HTERT RPE-1 (cell line): Measurements from ENCODE around the gene ANAPC15.

Source experiments
- in situ Hi-C: fragments of 300-500 bp; cut with MboI; formaldehyde crosslinking; loops from 4 replicates; pipeline ENCODE4 v1.14.3; 2020; ENCODE audit warnings: low sequenced_read_pairs

Gene ANAPC15

DNA sequence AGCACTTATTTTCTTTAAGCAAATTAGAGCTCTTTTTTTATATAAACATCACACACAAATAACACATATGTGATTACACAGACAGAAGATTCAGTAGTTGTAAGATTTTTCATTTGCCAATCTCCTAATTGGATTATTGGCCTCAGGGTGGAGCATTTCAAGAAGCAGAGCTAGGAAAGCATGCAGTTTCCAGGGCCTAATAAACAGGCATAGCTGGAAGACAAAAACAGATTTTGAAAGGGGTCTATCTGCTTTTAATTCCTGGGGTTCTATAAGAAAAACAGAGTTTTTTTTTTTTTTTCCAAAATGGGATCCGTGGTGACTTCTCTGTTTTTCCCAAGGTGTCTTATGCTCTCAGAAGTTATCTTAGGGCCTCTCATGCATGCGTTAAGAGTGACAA is 15.4 kb upstream of the ANAPC15 start:
- in situ Hi-C loops = no loop called here

- in situ Hi-C loops = no loop called here
Observed at GRCh38 chr11:72125956-72126355, 13.5 kb upstream of the ANAPC15 start.

GRCh38 chr11:72124046-72124445 is 11.6 kb upstream of the ANAPC15 start:
- in situ Hi-C loops = no loop called here

- in situ Hi-C loops = no loop called here
Observed at GRCh38 chr11:72123117-72123653, 10.7 kb upstream of the ANAPC15 start.

GRCh38 chr11:72122607-72123006 is 10.1 kb upstream of the ANAPC15 start:
- in situ Hi-C loops = no loop called here

DNA sequence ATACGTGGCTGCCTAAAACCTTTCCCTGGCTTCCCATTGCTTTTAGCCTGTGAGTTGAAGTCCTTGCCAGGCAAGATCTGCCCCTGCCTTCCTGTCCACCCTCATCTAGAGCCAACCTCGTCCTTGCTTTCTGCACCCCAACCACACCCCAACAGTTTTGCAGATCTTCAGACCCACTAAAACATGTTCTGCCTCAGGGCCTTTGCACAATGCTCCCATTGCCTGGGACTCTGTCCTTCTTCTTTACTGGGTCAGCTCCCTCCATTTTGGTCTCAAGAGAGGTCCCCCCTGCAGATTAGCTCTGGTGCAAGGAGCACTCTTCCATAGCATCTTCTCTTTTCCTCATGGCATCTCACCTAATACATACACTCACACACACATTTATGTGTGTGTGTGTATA is 8.4 kb upstream of the ANAPC15 start:
- in situ Hi-C loops = no loop called here

DNA sequence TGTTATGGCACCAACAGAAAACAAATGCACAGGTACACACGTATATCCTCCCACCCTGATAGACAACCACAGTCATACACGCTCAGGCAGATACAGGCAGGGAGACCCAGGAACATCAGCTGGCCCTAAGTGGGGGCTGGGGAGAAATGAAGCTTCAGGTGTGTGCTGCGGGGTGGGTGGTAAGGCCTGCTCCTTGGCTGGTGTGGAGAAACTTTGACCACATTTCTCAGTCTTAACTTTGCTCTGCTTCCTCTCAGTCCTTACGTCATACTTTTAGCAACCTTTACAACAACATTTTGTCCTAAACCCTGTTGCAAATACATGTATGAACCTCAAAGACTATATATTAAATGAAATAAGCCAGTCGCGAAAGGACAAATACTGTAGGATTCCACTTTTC is 6.7 kb upstream of the ANAPC15 start:
- in situ Hi-C loops = no loop called here

DNA sequence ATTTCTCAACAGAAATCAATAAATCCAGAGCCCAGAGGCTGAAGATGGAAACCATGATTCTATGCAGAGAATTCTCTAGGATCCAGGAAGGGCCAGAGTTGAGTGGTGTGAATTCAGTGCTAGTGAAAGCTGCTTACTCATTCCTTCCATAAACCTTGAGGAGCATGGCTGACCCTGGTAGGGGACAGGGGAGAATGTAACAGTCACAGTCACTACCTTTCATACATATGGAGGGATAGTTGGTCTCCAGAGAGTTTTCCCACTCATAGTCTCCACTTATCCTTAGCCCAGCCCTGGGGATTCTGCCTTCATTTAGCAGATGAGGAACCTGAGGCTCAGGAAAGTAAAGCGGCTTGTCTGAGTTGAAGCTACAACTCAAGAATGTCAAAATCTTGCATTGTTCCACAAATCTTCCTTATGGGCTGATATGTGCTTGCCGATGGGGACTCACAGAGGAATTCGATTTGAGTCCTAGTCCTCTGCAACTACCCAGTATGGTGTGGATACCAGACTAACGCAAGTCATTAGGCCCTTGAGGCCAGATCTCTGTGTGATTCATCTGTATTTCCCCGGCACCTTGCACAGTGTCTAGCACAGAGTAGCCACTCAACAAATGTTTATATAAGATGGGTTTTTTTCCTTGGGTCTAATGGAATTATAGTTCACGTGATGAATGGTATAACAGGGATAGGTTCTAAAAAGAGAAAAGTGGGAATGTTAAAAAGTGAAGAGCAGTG is 3.7 kb upstream of the ANAPC15 start:
- in situ Hi-C loops = no loop called here

DNA sequence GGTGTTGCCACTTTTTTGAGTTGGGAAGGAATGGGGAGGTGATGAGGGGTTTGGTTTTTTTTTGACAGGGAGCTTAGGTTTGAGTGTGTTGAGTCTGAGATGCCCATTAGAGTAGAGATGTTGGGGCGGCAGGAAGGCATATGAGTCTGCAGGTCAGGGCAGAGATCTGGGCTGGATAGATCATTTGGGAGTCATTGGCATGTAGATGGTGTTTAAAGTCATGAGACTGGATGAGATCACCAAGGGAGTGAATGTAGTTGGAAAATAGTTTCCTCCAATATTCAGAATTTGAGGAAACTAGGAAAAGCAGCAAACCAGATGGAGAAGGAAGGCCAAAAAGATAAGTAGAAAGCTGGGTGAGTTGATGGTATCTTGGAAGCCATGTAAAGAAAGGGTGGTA is 2.1 kb upstream of the ANAPC15 start:
- in situ Hi-C loops = no loop called here

GRCh38 chr11:72112978-72113808 is 698 bp upstream of the ANAPC15 start:
- in situ Hi-C loops = no loop called here

DNA sequence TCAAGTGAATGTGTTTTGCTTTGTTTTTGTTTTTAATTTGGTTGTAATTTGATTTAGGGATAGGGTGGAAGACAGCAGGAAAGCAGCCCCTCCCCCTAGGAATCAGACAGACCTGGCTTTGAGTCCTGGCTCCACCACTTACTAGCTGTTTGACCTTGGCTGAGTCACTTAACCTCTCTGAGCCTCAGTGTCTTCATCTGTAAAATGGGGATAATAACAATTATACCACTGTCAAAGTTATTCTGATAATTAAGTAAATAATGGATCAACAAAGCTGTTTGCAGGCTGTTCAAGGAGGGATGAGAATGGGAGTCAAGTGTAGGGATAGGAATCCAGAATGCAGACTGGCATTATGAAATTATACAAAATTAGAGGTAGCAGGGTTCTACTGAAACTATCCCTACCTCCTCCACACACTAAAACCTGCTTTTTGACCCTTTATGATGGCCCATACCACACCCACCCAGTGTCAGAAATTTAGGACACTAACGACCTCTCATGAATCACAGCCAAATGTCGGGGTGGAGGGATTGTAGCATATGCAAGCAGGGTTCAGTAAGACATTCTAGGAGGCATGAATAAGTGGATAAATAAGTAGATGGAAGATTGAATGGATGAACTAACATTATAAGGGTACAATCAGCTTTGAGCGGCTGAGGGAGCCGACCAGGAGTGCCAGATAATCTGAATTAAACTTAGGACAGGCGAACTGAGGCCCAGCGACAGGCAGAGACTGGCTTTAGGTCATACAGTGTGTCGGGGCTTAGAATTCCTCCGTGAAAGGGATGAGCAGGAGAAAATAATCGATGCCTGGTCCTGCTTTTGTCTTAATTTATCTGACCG is 974 bp downstream of the ANAPC15 start:
- in situ Hi-C loops = no loop called here

DNA sequence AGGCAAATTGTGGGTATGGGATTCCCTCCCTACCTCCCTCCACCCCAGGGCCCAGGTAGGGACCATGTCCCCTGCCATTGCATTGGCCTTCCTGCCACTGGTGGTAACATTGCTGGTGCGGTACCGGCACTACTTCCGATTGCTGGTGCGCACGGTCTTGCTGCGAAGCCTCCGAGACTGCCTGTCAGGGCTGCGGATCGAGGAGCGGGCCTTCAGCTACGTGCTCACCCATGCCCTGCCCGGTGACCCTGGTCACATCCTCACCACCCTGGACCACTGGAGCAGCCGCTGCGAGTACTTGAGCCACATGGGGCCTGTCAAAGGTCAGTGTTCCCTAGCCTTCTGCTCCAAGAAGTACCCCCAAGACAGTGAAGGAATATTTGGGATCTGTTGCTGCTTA is 6.6 kb downstream of the ANAPC15 start, which contains the start of gene TOMT:
Gene TOMT (plus strand): TSS at position 37 of the 400 bp plus-strand sequence. CDS start 28 bp downstream, at position 65.
- in situ Hi-C loops = no loop called here

DNA sequence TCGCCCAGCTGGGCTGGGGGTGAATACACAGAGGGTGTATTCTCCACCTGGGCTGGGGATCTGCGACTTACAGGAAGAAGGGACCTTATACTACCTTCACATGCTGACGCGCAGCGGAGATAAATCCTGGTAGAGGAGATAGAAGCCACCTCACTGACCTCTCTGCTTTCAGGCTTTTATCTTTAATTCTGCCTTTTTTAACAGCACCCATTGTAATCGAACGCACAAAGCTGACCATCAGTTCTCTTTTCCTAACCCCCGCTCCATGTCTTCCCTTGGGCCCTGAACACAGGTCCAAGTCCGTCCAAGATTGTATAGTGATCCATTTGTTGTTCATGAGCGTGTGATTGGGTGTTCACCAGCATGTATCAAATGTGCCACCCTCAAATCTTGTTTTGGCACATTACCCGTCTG is 8.7 kb downstream of the ANAPC15 start:
- in situ Hi-C loops = no loop called here

GRCh38 chr11:72102946-72103753 is 9.3 kb downstream of the ANAPC15 start, which contains the start of gene LAMTOR1:
Gene LAMTOR1 (minus strand): TSS chr11:72103297. CDS start chr11:72103224, 73 bp downstream.
- in situ Hi-C loops = no loop called here

- in situ Hi-C loops = no loop called here
Observed at GRCh38 chr11:72102631-72102945, 9.9 kb downstream of the ANAPC15 start.

GRCh38 chr11:72102162-72102561 is 10.3 kb downstream of the ANAPC15 start:
- in situ Hi-C loops = no loop called here

DNA sequence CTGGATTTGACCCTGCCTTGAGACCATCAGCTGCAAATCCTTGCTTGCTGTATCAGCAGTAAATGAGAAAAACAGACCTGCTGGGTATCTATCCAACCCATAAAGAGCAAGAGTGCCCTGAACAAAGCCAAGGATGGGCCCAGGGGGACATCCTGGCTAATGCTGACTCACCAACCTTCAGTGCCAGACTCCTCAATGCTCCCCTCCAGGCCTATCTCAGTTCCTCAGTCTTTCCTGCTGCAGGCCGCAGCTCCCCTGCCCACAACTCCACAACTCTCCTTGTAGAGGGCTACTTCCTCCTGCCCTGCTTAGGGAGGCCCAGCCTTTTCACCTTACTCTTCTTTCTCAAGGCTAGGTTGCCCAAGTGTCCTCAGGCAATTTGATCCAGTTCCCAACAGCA is 12.0 kb downstream of the ANAPC15 start:
- in situ Hi-C loops = no loop called here

DNA sequence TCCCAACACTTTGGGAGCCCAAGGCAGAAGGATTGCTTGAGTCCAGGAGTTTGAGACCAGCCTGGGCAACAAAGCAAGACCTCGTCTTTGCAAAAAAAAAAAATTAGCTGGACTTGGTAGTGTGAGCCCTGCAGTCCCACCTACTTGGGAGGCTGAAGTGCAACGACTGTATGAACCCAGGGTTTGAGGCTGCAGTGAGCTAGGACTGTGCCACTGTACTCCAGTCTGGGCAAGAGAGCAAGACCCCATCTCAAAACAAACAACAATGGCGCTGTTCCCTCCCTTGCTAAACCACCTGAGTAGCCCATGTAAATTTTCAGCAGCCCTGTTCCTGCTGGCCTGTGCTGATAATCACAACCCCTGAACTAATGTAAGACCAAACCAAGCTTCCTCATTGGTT is 12.5 kb downstream of the ANAPC15 start:
- in situ Hi-C loops = no loop called here

- in situ Hi-C loops = no loop called here
Observed at GRCh38 chr11:72098741-72099140, 13.8 kb downstream of the ANAPC15 start.

DNA sequence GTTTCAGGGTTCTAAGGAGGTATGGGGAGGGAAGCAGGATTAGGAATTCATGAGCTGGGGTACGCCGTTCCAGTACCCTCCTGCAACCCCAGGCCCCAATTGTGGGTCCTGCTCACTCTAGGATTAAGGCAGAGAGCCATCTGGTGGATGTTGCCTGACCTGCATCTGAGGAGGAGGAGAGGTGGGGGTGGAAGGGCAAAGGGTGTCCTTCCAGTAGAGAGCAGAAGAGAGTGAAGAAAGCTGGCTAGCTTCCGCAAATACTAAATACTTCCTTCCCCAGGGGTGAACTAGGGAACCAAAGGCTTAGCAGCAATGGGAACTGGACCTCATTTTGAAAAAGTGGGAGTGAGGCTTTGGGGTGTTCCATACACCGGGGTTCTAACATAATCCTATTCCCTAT is 21.2 kb downstream of the ANAPC15 start:
- in situ Hi-C loops = no loop called here
